T-helper 1 cell treated with Interleukin-12 subunit alpha and Interleukin-12 subunit beta and Interleukin-4 antibody, amounts not matched to agents 30 μg/mL and 1 μg/mL, for 36 hours (primary cell): ENCODE data around the gene A2ML1.
"Not testable (repeated sequence)": the region's sequence is repeated elsewhere in the genome, so short reads cannot be mapped to it uniquely, and the experiment has no call there.

ENCODE experiments used
- H3K27ac Mint-ChIP-seq: one replicate; pipeline ENCODE4 v1.8.0; 2021; ENCODE audit warnings: mild to moderate bottlenecking, mixed read lengths
- H3K27me3 Mint-ChIP-seq: one replicate; pipeline ENCODE4 v1.8.0; 2021; ENCODE audit warnings: low read depth, mixed read lengths
- H3K36me3 Mint-ChIP-seq: one replicate; pipeline ENCODE4 v1.8.0; 2021; ENCODE audit warnings: low read depth, mixed read lengths
- H3K4me1 Mint-ChIP-seq: one replicate; pipeline ENCODE4 v1.8.0; 2021; ENCODE audit warnings: low read depth, mixed read lengths
- H3K4me3 Mint-ChIP-seq: one replicate; pipeline ENCODE4 v1.8.0; 2021; ENCODE audit warnings: mild to moderate bottlenecking, moderate library complexity, mixed read lengths
- H3K9me3 Mint-ChIP-seq: one replicate; pipeline ENCODE4 v1.8.0; 2021; ENCODE audit warnings: mixed read lengths

The A2ML1 gene

DNA sequence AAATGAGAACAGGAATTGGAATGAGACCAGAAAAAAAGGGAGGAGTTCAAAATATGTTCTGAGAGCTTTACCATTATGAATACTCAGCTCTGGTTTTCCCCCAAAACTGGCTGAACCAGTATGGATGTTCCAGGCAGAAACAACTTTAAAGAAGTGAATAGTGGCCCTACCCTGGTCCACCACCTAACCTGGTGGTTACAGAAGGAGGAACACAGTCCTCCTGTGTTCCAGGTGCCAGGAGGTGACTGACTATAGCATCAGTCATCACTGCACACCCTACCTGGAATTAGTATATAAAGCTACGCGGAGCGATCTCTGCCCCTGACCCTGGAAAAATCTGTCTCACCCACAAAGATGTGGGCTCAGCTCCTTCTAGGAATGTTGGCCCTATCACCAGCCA is at the start of gene A2ML1:
TSS of gene A2ML1 (plus strand) at position 324 of the 400 bp plus-strand sequence. CDS start at position 355, 31 bp downstream.
- Mint-ChIP-seq H3K36me3 (no peaks in the 10 kb centered on the region), H3K9me3 (no peaks in the 10 kb centered on the region), H3K27me3 (peaks cover 18% of the 10 kb centered on the region), H3K4me3 (no peak within 1 kb of the TSS), H3K4me1 (no peaks in the 10 kb centered on the region), H3K27ac (no peak within 1 kb of the TSS)

DNA sequence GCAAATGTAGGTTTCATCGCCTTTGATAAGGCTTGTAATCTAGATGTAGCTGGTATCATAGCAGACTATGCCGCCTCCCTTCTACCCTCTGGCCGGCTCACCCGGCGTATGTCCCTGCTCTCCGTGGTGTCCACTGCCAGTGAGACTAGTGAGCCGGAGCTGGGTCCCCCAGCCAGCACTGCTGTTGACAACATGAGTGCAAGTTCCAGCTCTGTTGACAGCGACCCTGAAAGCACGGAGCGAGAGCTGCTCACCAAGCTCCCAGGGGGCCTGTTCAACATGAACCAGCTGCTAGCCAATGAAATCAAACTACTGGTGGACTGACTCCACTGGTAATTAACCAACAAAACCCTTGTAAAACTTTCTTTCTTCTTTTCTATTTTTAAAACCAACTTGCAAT is 49.0 kb upstream of the A2ML1 start:
- Mint-ChIP-seq H3K9me3 (no peaks in the 10 kb centered on the region), H3K36me3 (peaks cover 2% of the 10 kb centered on the region), H3K27ac (no peak overlapping the region), H3K4me3 (no peak overlapping the region), H3K27me3 (no peaks in the 10 kb centered on the region), H3K4me1 (no peaks in the 10 kb centered on the region)

DNA sequence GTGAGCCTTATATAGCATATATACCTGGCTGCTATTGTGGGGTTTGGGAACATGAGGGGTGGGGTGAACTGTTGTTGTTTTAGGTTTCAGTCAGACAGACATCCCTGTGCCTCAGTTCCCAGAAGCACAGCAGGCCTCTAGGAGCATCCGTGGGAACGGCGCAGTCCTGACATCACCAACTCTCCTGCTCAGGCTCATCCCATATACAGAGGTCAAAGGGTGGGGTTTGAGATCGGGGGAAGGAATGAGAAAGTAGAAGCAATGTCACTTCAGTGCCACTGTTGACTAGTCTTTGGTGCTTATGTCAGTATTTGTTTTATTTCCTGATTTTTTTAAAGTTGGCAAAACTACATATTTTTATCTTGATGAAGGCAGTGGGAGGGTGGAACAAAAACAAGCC is 43.1 kb upstream of the A2ML1 start:
- peaks cover 2% of the 10 kb centered on the region for H3K36me3 Mint-ChIP-seq
- H3K27me3 Mint-ChIP-seq: no peaks in the 10 kb centered on the region
- H3K9me3 Mint-ChIP-seq: no peaks in the 10 kb centered on the region
- no peaks in the 10 kb centered on the region for H3K4me1 Mint-ChIP-seq
- H3K27ac Mint-ChIP-seq: no peak overlapping the region
- H3K4me3 Mint-ChIP-seq: no peak overlapping the region

DNA sequence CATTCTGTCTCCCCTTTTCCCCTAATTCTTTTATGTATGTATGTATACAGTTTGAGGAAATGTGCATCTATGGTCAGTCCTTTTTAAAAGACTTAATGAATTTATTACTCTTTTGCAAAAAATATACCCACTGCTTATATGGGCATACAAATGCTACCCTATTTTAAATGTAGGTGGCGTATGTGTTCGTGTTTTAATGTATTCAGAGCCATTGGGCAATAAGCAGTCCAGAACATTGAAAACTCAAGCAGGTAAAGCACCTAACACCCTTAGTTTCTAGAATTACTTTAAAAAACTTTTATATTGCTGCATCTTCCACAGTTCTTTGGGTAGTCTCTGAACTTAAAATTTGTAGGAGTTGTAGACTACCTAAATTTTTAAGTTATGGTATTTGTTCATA is 42.6 kb upstream of the A2ML1 start:
- Mint-ChIP-seq H3K27ac (no peak overlapping the region), H3K4me1 (no peaks in the 10 kb centered on the region), H3K4me3 (no peak overlapping the region), H3K9me3 (no peaks in the 10 kb centered on the region), H3K36me3 (peaks cover 2% of the 10 kb centered on the region), H3K27me3 (no peaks in the 10 kb centered on the region)

DNA sequence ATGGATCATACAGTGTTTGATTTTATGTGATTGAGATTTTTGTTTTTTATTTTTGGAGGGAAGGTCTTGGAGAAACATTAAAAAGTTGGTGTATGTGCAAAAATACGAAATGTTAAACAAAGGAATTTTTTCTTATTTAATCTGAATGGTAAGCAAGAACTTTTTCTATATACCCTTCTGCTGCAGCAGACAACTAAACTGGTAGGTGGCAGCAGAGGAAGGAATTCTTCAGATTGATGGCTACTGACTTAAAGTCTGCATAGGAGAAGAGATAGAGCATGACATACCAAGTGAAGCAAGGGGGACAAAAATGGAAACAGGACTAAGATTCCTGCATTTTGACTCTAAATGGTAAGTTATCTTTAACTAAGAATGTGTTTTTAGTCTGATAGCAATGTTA is 42.0 kb upstream of the A2ML1 start:
- H3K27me3 Mint-ChIP-seq: no peaks in the 10 kb centered on the region
- H3K9me3 Mint-ChIP-seq: no peaks in the 10 kb centered on the region
- H3K36me3 Mint-ChIP-seq: peaks cover 2% of the 10 kb centered on the region

DNA sequence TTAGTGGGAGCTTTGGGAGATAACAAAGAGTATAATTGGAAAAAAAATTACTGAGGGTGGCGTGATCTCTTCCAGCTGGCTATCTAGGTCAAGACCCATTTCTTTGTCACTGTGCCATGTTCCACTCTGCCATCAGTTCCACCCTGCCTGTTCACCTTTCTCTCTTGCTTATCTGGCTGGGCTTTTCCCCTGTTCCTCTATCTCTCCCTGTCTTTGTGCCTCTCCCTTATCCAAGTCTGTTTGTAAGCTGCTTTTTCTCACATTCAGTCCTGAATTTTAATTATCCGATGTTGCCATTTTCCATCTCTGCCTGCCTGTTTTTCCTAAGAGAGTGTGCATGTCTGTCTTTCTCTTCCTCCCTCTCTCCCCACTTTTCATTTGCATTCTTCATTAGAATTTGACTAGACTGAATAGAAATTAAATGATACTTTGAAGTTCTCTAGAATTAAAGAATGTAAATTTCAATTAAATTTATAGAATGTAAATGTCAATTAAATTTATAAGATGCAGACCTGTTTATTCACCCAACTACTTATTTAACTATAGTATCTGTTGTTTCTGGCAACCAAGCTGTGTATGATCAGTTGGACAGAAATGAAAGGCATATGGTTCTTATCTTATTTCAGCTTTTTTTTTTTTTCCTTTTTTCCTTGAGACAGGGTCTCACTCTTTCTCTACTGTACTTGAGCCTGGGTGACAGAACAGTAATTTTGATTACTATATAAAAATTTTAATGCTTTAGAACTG is 40.9 kb upstream of the A2ML1 start:
- no peak overlapping the region for H3K4me3 Mint-ChIP-seq

More for the DNA sequence above, 42.0 kb upstream of the A2ML1 start:
- Mint-ChIP-seq H3K4me3 (no peak overlapping the region), H3K27ac (no peak overlapping the region), H3K4me1 (no peaks in the 10 kb centered on the region)

DNA sequence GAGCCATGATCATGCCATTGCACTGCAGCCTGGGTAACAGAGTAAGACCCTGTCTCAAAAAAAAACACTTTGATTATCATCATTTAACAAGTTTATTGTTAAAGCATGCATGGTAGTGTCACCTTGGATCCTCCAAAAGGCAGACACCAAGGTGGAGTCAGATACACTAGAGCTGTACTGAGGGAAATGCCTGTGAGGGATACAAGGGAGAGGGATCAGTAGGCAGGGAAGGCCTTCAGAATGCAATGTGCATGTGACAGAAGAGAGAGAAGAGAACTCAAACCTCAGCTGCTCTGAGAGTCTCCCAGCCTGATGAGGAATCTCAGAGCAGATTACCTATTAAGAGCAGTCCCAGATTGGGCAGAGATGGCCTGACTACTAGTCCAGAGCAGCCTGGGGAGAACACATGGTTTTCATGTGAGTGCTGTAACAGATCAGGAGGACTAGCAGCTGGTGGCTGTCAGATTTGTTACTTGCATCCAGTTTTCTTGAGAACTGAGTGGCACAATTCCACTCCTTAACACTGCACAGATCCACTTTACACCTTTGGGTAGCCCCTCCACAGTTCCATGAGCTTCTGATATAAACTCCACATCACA is 38.0 kb upstream of the A2ML1 start:
- Mint-ChIP-seq H3K4me1 (no peaks in the 10 kb centered on the region), H3K4me3 (no peak overlapping the region), H3K9me3 (no peaks in the 10 kb centered on the region), H3K27me3 (no peaks in the 10 kb centered on the region), H3K27ac (no peak overlapping the region), H3K36me3 (no peaks in the 10 kb centered on the region)

More for the DNA sequence above, 40.9 kb upstream of the A2ML1 start:
- no peak overlapping the region for H3K27ac Mint-ChIP-seq
- no peaks in the 10 kb centered on the region for H3K27me3 Mint-ChIP-seq
- no peaks in the 10 kb centered on the region for H3K4me1 Mint-ChIP-seq
- H3K9me3 Mint-ChIP-seq: no peaks in the 10 kb centered on the region
- peaks cover 2% of the 10 kb centered on the region for H3K36me3 Mint-ChIP-seq

DNA sequence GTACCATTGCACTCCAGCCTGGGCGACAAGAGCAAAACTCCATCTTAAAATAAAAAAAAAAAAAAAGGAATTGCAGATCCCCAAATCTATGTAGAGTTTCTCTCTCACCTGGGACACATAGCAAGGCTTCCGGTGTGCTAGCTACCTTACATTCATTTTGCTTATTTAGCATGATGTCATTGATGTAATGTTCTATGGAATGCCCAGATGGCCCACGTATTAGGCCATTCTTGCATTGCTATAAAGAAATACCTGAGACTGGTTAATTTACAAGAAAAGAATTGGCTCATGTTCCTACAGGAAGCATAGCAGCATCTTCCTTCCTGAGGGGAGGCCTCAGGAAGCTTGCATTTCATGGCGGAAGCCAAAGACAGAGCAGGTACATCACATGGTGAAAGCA is 36.9 kb upstream of the A2ML1 start:
- Mint-ChIP-seq H3K27ac (no peak overlapping the region), H3K9me3 (no peaks in the 10 kb centered on the region), H3K4me3 (no peak overlapping the region), H3K36me3 (no peaks in the 10 kb centered on the region), H3K27me3 (no peaks in the 10 kb centered on the region), H3K4me1 (no peaks in the 10 kb centered on the region)

DNA sequence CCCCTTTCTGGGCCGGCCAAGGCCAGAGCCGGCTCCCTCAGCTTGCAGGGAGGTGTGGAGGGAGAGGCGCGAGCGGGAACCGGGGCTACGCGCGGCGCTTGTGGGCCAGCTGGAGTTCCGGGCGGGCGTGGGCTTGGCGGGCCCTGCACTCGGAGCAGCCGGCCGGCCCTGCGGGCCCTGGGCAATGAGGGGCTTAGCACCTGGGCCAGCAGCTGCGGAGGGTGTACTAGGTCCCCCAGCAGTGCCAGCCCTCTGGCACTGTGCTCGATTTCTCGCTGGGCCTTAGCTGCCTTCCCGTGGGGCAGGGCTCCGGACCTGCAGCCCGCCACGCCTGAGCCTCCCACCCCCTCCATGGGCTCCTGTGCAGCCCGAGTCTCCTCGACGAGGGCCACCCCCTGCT is 35.2 kb upstream of the A2ML1 start:
- H3K27me3 Mint-ChIP-seq, H3K4me1 Mint-ChIP-seq, H3K4me3 Mint-ChIP-seq, H3K27ac Mint-ChIP-seq, H3K9me3 Mint-ChIP-seq, H3K36me3 Mint-ChIP-seq: not testable (repeated sequence)

DNA sequence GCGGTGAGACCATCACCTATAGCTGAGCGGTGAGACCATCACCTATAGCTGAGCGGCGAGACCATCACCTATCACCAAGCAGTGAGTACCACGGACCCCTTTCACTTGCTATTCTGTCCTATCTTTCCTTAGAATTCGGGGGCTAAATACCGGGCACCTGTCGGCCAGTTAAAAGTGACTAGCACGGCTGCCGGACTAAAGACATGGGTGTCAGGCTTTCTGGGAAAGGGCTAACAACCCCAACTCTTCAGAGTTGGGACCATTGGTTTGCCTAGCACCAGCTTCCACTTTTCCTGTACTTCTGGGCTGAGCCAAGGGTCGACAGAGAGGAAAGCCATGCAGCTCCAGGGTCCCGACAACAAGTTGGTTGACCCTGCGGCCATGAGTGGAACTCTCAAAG is 33.7 kb upstream of the A2ML1 start:
- H3K4me1 Mint-ChIP-seq, H3K27me3 Mint-ChIP-seq, H3K9me3 Mint-ChIP-seq, H3K36me3 Mint-ChIP-seq, H3K27ac Mint-ChIP-seq: not testable (repeated sequence)
- H3K4me3 Mint-ChIP-seq: peak overlapping the region; percentile 65

DNA sequence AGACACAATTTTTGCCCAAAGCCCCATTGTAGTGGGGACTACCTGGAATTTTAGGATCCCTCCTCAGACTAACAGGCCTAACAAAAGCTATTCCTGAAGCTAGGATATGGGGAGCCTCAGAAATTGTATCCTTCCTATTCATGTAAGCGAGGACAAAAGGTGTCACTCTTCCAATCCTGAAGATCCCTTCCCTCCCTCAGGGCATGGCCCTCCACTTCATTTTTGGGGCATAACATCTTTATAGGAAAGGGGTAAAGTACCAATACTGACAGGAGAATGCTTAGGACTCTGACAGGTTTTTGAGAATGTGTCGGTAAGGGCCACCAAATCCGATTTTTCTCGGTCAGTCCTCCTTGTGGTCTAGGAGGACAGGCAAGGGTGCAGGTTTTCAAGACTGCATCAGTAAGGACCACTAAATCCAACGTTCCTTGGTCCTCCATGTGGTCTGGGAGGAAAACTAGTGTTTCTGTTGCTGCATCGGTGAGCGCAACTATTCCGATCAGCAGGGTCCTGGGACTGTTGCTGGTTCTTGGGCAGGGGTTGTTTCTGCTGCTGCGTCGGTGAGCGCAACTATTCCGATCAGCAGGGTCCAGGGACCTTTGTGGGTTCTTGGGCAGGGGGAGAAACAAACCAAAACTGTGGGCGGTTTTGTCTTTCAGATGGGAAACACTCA is 32.9 kb upstream of the A2ML1 start:
- not testable (repeated sequence) for H3K36me3 Mint-ChIP-seq, H3K27ac Mint-ChIP-seq, H3K4me1 Mint-ChIP-seq, H3K27me3 Mint-ChIP-seq, H3K9me3 Mint-ChIP-seq
- H3K4me3 Mint-ChIP-seq: peak overlapping the region; percentile 65

DNA sequence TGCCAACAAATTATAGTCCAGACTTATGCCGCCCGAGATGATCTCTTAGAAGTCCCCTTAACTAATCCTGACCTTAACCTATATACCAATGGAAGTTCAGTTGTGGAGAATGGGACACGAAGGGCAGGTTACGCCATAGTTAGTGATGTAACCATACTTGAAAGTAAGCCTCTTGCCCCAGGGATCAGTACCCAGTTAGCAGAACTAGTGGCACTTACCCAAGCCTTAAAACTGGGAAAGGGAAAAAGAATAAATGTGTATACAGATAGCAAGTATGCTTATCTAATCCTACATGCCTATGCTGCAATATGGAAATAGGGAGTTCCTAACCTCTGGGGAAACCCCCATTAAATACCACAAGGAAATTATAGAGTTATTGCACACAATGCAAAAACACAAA is 29.2 kb upstream of the A2ML1 start:
- H3K9me3 Mint-ChIP-seq, H3K27ac Mint-ChIP-seq, H3K4me3 Mint-ChIP-seq, H3K4me1 Mint-ChIP-seq, H3K36me3 Mint-ChIP-seq, H3K27me3 Mint-ChIP-seq: not testable (repeated sequence)

DNA sequence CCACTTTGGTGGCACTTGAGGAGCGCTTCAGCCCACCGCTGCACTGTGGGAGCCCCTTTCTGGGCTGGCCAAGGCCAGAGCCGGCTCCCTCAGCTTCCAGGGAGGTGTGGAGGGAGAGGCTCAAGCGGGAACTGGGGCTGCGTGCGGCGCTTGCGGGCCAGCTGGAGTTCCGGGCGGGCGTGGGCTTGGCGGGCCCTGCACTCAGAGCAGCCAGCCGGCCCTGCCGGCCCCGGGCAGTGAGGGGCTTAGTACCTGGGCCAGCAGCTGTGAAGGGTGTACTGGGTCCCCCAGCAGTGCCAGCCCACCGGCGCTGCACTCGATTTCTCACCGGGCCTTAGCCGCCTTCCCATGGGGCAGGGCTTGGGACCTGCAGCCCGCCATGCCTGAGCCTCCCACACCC is 27.8 kb upstream of the A2ML1 start:
- H3K36me3 Mint-ChIP-seq, H3K27ac Mint-ChIP-seq, H3K4me1 Mint-ChIP-seq, H3K9me3 Mint-ChIP-seq, H3K4me3 Mint-ChIP-seq, H3K27me3 Mint-ChIP-seq: not testable (repeated sequence)

DNA sequence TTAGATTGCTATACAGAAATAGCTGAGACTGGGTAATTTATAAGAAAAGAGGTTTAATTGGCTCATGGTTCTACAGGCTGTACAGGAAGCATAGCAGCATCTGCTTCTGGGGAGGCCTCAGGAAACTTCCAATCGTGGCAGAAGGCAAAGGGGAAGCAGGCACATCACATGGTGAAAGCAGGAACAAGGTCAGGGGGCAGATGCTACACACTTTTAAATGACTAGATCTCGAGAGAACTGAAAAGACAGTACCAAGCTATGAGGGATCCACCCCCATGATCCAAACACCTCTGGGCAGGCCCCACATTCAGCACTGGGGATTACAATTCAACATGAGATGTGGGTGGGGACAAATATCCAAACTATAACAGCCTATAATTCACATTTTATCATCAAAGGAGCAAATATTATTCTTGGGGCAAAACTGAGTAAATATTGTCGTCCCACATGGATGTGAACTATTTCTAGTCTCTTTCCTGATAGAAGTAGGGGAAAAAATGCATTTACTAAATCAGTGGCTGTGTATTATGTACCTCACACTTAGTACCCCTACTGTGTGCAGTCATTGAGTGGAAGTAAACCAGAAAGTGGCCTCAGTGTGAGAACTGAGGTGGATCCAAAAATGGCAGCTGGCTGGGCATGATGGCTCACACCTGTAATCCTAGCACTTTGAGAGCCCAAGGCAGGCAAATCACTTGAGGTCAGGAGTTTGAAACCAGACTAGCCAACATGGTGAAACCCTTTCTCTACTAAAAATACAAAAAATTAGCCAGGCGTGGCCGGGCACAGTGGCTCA is 25.4 kb upstream of the A2ML1 start:
- Mint-ChIP-seq H3K4me1 (peaks cover 2% of the 10 kb centered on the region), H3K4me3 (no peak overlapping the region), H3K27me3 (no peaks in the 10 kb centered on the region), H3K27ac (no peak overlapping the region), H3K36me3 (no peaks in the 10 kb centered on the region), H3K9me3 (peaks cover 3% of the 10 kb centered on the region)

DNA sequence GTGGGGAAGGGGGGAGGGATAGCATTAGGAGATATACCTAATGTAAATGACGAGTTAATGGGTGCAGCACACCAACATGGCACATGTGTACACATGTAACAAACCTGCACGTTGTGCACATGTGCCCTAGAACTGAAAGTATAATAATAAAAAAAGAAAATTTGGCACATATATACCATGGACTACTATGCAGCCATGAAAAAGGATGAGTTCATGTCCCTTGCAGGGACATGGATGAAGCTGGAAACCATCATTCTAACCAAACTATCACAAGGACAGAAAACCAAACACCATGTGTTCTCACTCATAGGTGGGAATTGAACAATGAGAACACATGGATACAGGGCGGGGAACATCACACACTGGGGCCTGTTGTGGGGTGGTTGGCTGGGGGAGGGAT is 21.2 kb upstream of the A2ML1 start:
- not testable (repeated sequence) for H3K4me3 Mint-ChIP-seq, H3K36me3 Mint-ChIP-seq, H3K27ac Mint-ChIP-seq, H3K27me3 Mint-ChIP-seq, H3K9me3 Mint-ChIP-seq, H3K4me1 Mint-ChIP-seq
